HUES48 (cell line): ENCODE measurements around the gene MEPE.

Source experiments
- H3K27ac ChIP-seq: one replicate; pipeline ENCODE4 v1.7.0; 2013; ENCODE audit warnings: low read depth, low read length, inconsistent platforms
- H3K27me3 ChIP-seq: 2 replicates; pipeline ENCODE4 v1.6.1; 2013; ENCODE audit warnings: mild to moderate bottlenecking, low read length; ENCODE audit not compliant: control insufficient read depth, insufficient read depth
- H3K36me3 ChIP-seq: 2 replicates; pipeline ENCODE4 v1.6.1; 2013; ENCODE audit warnings: low read length; ENCODE audit not compliant: control insufficient read depth, insufficient read depth
- H3K4me1 ChIP-seq: 2 replicates; pipeline ENCODE4 v1.6.1; 2013; ENCODE audit warnings: mild to moderate bottlenecking, low read length; ENCODE audit not compliant: control insufficient read depth, insufficient read depth
- H3K4me3 ChIP-seq: 2 replicates; pipeline ENCODE4 v1.5.1; 2013; ENCODE audit warnings: mild to moderate bottlenecking, low read depth, low read length
- H3K9ac ChIP-seq: 2 replicates; pipeline ENCODE4 v1.6.1; 2013; ENCODE audit warnings: mild to moderate bottlenecking, low read depth, low read length, moderate library complexity
- H3K9me3 ChIP-seq: 2 replicates; pipeline ENCODE4 v1.6.1; 2013; ENCODE audit warnings: low read length; ENCODE audit not compliant: control insufficient read depth, insufficient read depth

MEPE gene

GRCh38 chr4:87857789-87858188, 25.0 kb downstream of the MEPE start:
- Histone ChIP-seq H3K36me3 (no peaks in the 10 kb centered on the region), H3K27me3 (no peaks in the 10 kb centered on the region), H3K9me3 (no peaks in the 10 kb centered on the region), H3K4me3 (no peak overlapping the region), H3K9ac (no peak overlapping the region), H3K27ac (no peak overlapping the region), H3K4me1 (peaks cover 25% of the 10 kb centered on the region)

GRCh38 chr4:87862236-87862635, 29.5 kb downstream of the MEPE start:
- Histone ChIP-seq H3K9ac (no peak overlapping the region), H3K27ac (no peak overlapping the region), H3K4me3 (no peak overlapping the region), H3K27me3 (no peaks in the 10 kb centered on the region), H3K9me3 (peaks cover 10% of the 10 kb centered on the region), H3K36me3 (no peaks in the 10 kb centered on the region), H3K4me1 (peaks cover 23% of the 10 kb centered on the region)

- no peaks in the 10 kb centered on the region for H3K27me3 ChIP-seq
- H3K36me3 ChIP-seq: no peaks in the 10 kb centered on the region
- no peak overlapping the region for H3K4me3 ChIP-seq
- peaks cover 10% of the 10 kb centered on the region for H3K9me3 ChIP-seq
- no peak overlapping the region for H3K9ac ChIP-seq
- peaks cover 26% of the 10 kb centered on the region for H3K4me1 ChIP-seq
- no peak overlapping the region for H3K27ac ChIP-seq
Observed at GRCh38 chr4:87863486-87863885, 30.7 kb downstream of the MEPE start.

GRCh38 chr4:87864321-87864720, 31.6 kb downstream of the MEPE start:
- H3K9ac ChIP-seq: no peak overlapping the region
- H3K36me3 ChIP-seq: no peaks in the 10 kb centered on the region
- H3K27ac ChIP-seq: peak overlapping the region; percentile 14
- H3K27me3 ChIP-seq: no peaks in the 10 kb centered on the region
- H3K4me3 ChIP-seq: no peak overlapping the region
- H3K9me3 ChIP-seq: peaks cover 10% of the 10 kb centered on the region
- H3K4me1 ChIP-seq: peaks cover 26% of the 10 kb centered on the region

GRCh38 chr4:87865288-87865687, 32.5 kb downstream of the MEPE start:
- Histone ChIP-seq H3K4me1 (peaks cover 26% of the 10 kb centered on the region), H3K4me3 (no peak overlapping the region; the same call in 1 of the 2 replicates), H3K9ac (peak overlapping the region; percentile 56; the same call in 1 of the 2 replicates), H3K9me3 (peaks cover 10% of the 10 kb centered on the region), H3K36me3 (no peaks in the 10 kb centered on the region), H3K27me3 (no peaks in the 10 kb centered on the region), H3K27ac (peak overlapping the region; percentile 97)

GRCh38 chr4:87865960-87866598, 33.3 kb downstream of the MEPE start:
- Histone ChIP-seq H3K9me3 (peaks cover 10% of the 10 kb centered on the region), H3K27ac (peak overlapping the region; percentile 97), H3K4me3 (peak overlapping the region; percentile 34; the same call in 1 of the 2 replicates), H3K4me1 (peaks cover 26% of the 10 kb centered on the region), H3K9ac (peak overlapping the region; percentile 56), H3K36me3 (no peaks in the 10 kb centered on the region), H3K27me3 (no peaks in the 10 kb centered on the region)

GRCh38 chr4:87868522-87868921, 35.8 kb downstream of the MEPE start:
- Histone ChIP-seq H3K4me1 (peaks cover 26% of the 10 kb centered on the region), H3K9ac (no peak overlapping the region), H3K36me3 (no peaks in the 10 kb centered on the region), H3K9me3 (peaks cover 7% of the 10 kb centered on the region), H3K27ac (peak overlapping the region; percentile 37), H3K4me3 (no peak overlapping the region), H3K27me3 (no peaks in the 10 kb centered on the region)

- no peaks in the 10 kb centered on the region for H3K36me3 ChIP-seq
- no peaks in the 10 kb centered on the region for H3K9me3 ChIP-seq
- H3K9ac ChIP-seq: no peak overlapping the region
- no peak overlapping the region for H3K27ac ChIP-seq
- no peaks in the 10 kb centered on the region for H3K27me3 ChIP-seq
- H3K4me3 ChIP-seq: no peak overlapping the region
- peaks cover 5% of the 10 kb centered on the region for H3K4me1 ChIP-seq
Observed at GRCh38 chr4:87872028-87872427, 39.3 kb downstream of the MEPE start.

- Histone ChIP-seq H3K9ac (no peak overlapping the region), H3K4me1 (no peaks in the 10 kb centered on the region), H3K36me3 (no peaks in the 10 kb centered on the region), H3K9me3 (no peaks in the 10 kb centered on the region), H3K4me3 (no peak overlapping the region), H3K27me3 (no peaks in the 10 kb centered on the region), H3K27ac (no peak overlapping the region)
Observed at GRCh38 chr4:87875191-87875590, 42.4 kb downstream of the MEPE start.

GRCh38 chr4:87880106-87880505, 47.3 kb downstream of the MEPE start:
- Histone ChIP-seq H3K36me3 (no peaks in the 10 kb centered on the region), H3K9ac (no peak overlapping the region), H3K9me3 (no peaks in the 10 kb centered on the region), H3K4me1 (no peaks in the 10 kb centered on the region), H3K4me3 (no peak overlapping the region), H3K27me3 (no peaks in the 10 kb centered on the region), H3K27ac (no peak overlapping the region)

GRCh38 chr4:87881115-87881514, 48.3 kb downstream of the MEPE start:
- H3K27ac ChIP-seq: no peak overlapping the region
- no peak overlapping the region for H3K4me3 ChIP-seq
- no peaks in the 10 kb centered on the region for H3K27me3 ChIP-seq
- no peaks in the 10 kb centered on the region for H3K9me3 ChIP-seq
- no peaks in the 10 kb centered on the region for H3K36me3 ChIP-seq
- H3K4me1 ChIP-seq: no peaks in the 10 kb centered on the region
- H3K9ac ChIP-seq: no peak overlapping the region
